Urothelium cell line (cell line): Measurements from ENCODE around the gene ARVCF.

ENCODE experiments used
- DNase-seq: peaks from one replicate; pipeline ENCODE4 v3.0.0; 2011; ENCODE audit warnings: low spot score, mixed read lengths
- FAIRE-seq: peaks from 2 replicates; lab custom pipeline; 2011; peaks lifted over from hg19 to GRCh38; lab: Jason Lieb, UNC

Gene ARVCF

GRCh38 chr22:20033045-20033706 is 16.6 kb upstream of the ARVCF start:
- FAIRE-seq: peak; percentile 83

DNA sequence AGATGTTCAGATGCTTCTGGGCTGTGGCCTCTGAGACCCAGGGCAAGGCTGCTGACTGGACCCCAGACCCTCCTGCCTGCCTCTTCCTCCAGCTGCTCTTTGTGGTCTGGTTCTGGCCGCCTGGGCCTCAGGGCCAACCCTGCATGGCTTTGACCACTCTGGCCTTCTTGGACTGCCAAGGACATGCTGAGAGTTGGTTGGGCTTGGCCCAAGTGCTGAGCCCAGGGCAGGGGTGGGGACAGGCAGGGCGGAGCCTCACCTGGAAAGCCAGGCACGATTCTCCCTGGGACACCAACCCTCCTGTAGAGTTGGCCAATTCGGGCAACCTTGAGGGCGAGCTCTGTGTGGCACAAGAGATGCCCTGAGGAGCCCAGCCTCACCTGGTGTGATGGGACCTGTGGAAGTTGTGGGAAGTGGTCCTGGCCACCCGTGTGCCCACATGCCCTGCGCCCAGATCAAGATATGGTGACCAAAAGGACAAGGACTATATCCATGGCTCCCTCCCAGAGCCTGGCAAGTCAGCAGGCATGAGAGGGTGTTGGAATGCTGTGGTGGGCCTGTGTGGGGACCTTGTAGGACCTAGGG is 15.9 kb upstream of the ARVCF start:
- no peak for FAIRE-seq
- no peak for DNase-seq

More at GRCh38 chr22:20033045-20033706, 16.6 kb upstream of the ARVCF start:
- no peak for DNase-seq

GRCh38 chr22:20031732-20032406 is 15.2 kb upstream of the ARVCF start:
- no peak for DNase-seq
- peak; percentile 69 for FAIRE-seq

DNA sequence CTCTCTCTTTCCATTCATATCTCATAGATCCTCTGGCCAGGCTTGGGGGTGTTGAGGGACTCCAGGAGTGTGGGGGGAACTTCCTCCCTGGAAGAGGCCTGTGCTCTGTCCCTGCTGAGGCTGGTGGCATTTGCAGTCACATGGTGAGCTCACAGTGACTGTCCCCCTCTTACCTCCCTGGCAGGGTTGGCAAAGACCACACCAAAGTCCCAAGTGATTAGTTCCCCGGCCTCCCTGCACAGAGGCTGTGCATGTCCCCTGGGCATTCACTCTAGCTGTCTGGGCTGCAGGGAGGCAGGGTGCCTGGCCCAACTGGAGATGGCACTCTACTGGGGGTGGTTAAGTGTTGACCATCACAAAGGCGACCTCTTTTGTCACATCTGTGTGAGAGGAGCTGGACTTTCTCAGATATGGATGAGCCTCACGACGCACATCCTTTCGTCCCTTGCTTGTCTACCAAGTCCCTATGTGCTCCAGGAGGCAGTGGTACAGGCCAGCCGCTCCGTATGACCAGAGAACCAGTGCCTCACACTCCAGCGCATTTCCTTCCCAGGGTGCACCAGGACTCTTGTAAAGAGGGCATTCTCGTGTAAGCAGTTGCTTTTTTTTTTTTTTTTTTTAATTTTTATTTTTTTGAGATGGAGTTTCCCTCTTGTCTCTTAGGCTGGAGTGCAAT is 13.1 kb upstream of the ARVCF start:
- FAIRE-seq (peak; percentile 9), DNase-seq (no peak)

DNA sequence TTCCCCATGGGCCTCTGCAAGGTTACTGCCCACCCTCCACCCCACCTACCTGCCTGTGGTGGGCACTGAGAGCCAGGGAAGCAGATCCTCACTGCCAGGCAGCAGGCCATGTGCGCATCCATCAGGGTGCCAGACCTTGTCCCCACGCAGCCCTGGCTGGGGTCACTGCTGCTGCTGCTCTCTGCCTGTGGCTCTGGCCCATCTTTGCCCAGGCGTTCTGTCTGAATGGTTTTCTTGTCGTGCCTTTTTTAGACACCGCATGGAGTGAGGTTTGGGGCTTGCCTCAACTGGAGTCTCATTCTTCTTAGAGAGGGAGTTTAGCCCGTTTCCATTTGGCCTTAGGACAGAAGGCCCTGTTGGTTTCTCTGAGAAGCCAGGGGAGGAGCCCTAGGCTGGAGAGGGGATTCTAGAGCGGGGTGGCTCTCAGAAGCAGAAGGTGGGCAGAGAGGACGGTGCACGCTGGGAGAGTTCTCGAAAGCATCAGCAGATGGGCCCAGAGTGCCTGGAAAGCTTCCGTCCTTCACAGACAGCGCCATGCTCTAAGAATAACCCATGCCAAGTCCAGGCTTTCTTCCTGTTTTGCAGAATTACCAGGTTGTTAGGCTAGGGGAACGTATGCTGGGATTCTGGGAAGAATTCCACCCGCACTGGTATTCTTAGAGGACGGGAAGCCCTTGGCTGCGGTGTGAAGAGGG is 12.4 kb upstream of the ARVCF start:
- DNase-seq: no peak
- peak; percentile 9 for FAIRE-seq

GRCh38 chr22:20027966-20028854 is 11.6 kb upstream of the ARVCF start:
- FAIRE-seq (no peak), DNase-seq (no peak)

GRCh38 chr22:20026996-20027601 is 10.5 kb upstream of the ARVCF start:
- DNase-seq: no peak
- peak; percentile 5 for FAIRE-seq

- no peak for FAIRE-seq
- no peak for DNase-seq
Observed at GRCh38 chr22:20026204-20026908, 9.7 kb upstream of the ARVCF start.

DNA sequence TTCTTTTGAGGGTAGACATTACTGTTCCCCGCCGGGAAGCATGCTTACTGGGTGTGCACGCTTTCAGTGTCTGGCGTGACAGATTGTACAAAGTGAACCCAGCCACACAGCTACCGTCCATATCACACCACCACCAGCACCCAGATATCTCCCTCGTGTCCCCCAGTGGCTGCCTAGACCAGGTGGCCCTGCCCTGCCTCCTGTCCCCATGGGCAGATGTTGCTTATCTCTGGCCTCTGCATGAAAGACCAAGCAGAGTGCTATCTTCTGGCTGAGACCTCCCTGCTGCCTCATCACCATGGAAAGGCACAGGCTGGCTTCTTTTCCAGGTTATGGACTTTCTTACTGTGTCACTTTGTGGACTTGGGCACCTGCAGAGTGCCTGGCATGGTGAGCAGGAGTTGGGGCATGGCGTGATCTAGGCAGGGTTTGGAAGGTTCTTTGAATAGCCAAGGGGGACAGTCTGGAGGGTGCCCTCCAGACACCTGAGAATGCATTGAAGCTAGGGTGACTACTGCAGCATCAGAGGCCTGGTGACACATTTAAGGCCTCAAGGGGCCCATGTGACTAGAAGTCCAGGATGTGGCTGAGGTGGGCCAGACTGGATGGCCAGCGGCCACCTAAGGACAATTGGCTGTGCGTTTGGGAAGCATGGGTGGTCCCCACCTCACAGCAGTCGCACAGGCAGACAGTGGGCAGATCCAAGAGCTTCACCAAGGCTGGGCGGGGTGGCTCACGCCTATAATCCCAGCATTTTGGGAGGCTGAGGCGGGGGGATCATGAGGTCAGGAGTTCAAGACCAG is 9.0 kb upstream of the ARVCF start:
- no peak for DNase-seq
- no peak for FAIRE-seq

- no peak for FAIRE-seq
- no peak for DNase-seq
Observed at GRCh38 chr22:20024650-20025397, 8.2 kb upstream of the ARVCF start.

GRCh38 chr22:20024225-20024624 is 7.6 kb upstream of the ARVCF start:
- no peak for FAIRE-seq

GRCh38 chr22:20022978-20023613 is 6.5 kb upstream of the ARVCF start:
- DNase-seq (no peak), FAIRE-seq (peak; percentile 76)

More at GRCh38 chr22:20024225-20024624, 7.6 kb upstream of the ARVCF start:
- no peak for DNase-seq

GRCh38 chr22:20022231-20022977 is 5.8 kb upstream of the ARVCF start:
- DNase-seq (no peak), FAIRE-seq (no peak)

DNA sequence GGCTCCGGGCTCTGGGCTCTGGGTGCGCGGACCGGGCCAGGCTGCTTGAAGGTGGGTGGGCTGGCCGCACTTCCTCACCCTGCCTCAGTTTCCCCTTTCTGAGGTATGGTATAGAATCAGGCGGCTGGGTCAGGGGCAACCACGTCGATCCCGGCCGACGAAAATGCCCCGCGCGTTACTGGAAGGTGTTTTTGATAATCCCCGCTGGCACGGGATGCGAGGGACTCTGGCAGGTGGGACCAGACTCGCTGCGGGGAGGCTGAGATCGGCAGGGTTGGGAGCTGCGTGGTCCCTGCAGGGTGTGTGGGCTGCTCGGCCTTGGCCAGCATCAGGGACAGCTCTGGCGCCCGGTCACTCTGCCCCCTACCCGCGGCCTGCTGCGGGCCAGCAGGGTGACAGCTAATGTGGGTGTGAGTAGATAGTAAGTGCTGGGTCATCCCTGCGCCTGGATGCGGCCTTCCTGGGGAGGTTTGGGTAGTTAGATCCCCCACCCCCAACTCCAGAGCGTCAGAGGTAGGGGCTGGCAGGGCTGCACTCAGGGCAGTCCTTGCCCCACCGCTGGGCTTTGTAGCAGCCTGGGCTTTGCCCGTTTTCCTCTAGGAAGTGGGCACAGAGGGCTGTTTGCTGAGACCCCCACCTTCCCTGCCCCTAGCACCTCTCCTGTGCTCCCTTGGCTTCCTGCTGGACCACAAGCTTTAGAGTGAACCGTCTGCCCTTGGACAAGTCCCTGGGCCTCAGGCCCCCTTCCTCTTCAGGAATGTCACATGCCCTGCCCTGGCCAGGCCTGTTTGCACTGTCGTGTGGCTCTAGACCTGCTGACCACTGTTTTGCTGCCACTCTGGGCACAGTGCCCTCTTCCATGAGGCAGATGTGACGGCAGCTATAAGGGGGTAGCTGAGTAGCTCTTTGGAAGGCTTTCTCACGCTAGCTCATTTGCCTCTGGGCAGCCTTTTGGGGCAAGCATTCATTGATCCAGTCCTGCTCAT is 4.9 kb upstream of the ARVCF start:
- DNase-seq (no peak), FAIRE-seq (peak; percentile 46)
